ENCODE results near the gene SLC25A12. TPM values are rescaled to one million over a fixed set of nuclear protein-coding genes. Genes with fewer than 3 reads are reported as not detected.

The SLC25A12 gene
- total and polyA plus RNA-seq, 2 donors (not counting 1 experiment from before 2014, with no cell fraction given) = 10.0 to 21.0 TPM

GRCh38 chr2:171745141-171745540 lies 148.9 kb downstream of the SLC25A12 start:
- no peak overlapping the region for H3K9ac ChIP-seq (ENCODE audit: low read length)
- ATAC-seq (ENCODE audit: low read depth) = no peak
- peaks cover 3% of the 10 kb centered on the region for H3K79me2 ChIP-seq (ENCODE audit: control insufficient read depth, insufficient read depth, low read length)
- Mint-ChIP-seq H3K4me1 (peaks cover 28% of the 10 kb centered on the region), H3K4me3 (no peak overlapping the region), H3K27me3 (no peaks in the 10 kb centered on the region), H3K9me3 (ENCODE audit: insufficient read depth) (no peaks in the 10 kb centered on the region), H3K27ac (no peak overlapping the region)
- POLR2A ChIA-PET = no interaction called here
- no peaks in the 10 kb centered on the region for H3K27me3 ChIP-seq (replicated peaks in 1 of 4; ENCODE audit: control extremely low read depth in 1 of 4, control insufficient read depth in 3 of 4, insufficient read depth in 4 of 4, low read length in 3 of 4)
- CTCF ChIA-PET = no interaction called here
- peaks cover 28 to 30% of the 10 kb centered on the region in 2 donors for H3K4me1 ChIP-seq (ENCODE audit: control insufficient read depth in 2 of 2, insufficient read depth in 2 of 2, low read length in 2 of 2)
- peaks cover 15 to 46% of the 10 kb centered on the region in 2 experiments for H3K36me3 ChIP-seq (replicated peaks in 1 of 2; ENCODE audit: control extremely low read depth in 1 of 2, control insufficient read depth in 1 of 2, extremely low read depth in 1 of 2, insufficient read depth in 2 of 2, low read length in 1 of 2)
- 80% methylated on average over 1 of the region's 1 CpG for WGBS (ENCODE audit: insufficient coverage)
- H3K4me2 ChIP-seq (replicated peaks; ENCODE audit: low read depth, low read length, poor library complexity, severe bottlenecking) = no peak overlapping the region
- intact Hi-C loops (cut with micrococcal nuclease) = no loop called here
- no peak for TF ChIP-seq EZH2 (IDR thresholded peaks at IDR 0.05; ENCODE audit: borderline replicate concordance, insufficient read depth, low read depth, low read length, poor library complexity, severe bottlenecking)
- TF ChIP-seq, protein P1, sequence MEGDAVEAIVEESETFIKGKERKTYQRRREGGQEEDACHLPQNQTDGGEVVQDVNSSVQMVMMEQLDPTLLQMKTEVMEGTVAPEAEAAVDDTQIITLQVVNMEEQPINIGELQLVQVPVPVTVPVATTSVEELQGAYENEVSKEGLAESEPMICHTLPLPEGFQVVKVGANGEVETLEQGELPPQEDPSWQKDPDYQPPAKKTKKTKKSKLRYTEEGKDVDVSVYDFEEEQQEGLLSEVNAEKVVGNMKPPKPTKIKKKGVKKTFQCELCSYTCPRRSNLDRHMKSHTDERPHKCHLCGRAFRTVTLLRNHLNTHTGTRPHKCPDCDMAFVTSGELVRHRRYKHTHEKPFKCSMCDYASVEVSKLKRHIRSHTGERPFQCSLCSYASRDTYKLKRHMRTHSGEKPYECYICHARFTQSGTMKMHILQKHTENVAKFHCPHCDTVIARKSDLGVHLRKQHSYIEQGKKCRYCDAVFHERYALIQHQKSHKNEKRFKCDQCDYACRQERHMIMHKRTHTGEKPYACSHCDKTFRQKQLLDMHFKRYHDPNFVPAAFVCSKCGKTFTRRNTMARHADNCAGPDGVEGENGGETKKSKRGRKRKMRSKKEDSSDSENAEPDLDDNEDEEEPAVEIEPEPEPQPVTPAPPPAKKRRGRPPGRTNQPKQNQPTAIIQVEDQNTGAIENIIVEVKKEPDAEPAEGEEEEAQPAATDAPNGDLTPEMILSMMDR (IDR thresholded peaks at IDR 0.05) = no peak
- no peak for DNase-seq
- H3K4me3 ChIP-seq (ENCODE audit: control extremely low read depth in 1 of 5, extremely low read depth in 1 of 5, insufficient read depth in 1 of 5, low read depth in 2 of 5, low read length in 4 of 5) = no peak overlapping the region
- H3K27ac ChIP-seq (ENCODE audit: low read length in 2 of 2) = no peak overlapping the region
- H3K9me3 ChIP-seq (ENCODE audit: control extremely low read depth in 1 of 3, control insufficient read depth in 2 of 3, insufficient read depth in 1 of 3, low read length in 2 of 3) = peaks cover 0 to 6% (median 2%) of the 10 kb centered on the region in 3 donors
- H2AFZ ChIP-seq (ENCODE audit: insufficient read depth, low read depth, low read length, poor library complexity, severe bottlenecking) = no peak overlapping the region
- H4K20me1 ChIP-seq (ENCODE audit: control insufficient read depth, insufficient read depth, low read length, poor library complexity, severe bottlenecking) = peaks cover 6% of the 10 kb centered on the region

- H3K4me1 ChIP-seq (ENCODE audit: control insufficient read depth in 2 of 2, insufficient read depth in 2 of 2, low read length in 2 of 2) = peaks cover 28 to 30% of the 10 kb centered on the region in 2 donors
- DNase-seq (no peak), ATAC-seq (ENCODE audit: low read depth) (no peak)
- H4K20me1 ChIP-seq (ENCODE audit: control insufficient read depth, insufficient read depth, low read length, poor library complexity, severe bottlenecking) = peaks cover 6% of the 10 kb centered on the region
- Mint-ChIP-seq H3K27ac (no peak overlapping the region), H3K9me3 (ENCODE audit: insufficient read depth) (peaks cover 3% of the 10 kb centered on the region), H3K4me3 (no peak overlapping the region), H3K4me1 (peaks cover 28% of the 10 kb centered on the region), H3K27me3 (no peaks in the 10 kb centered on the region)
- no peak for TF ChIP-seq EZH2 (IDR thresholded peaks at IDR 0.05; ENCODE audit: borderline replicate concordance, insufficient read depth, low read depth, low read length, poor library complexity, severe bottlenecking)
- TF ChIP-seq, protein P1 (IDR thresholded peaks at IDR 0.05) = no peak
- CTCF ChIA-PET = interaction anchor here (1.7 kb wide), 1 partner anchor 39 kb away, joined by 4 read pairs; no protein-coding TSS in a partner anchor
- POLR2A ChIA-PET = interaction anchor here (0.6 kb wide), 1 partner anchor 141 kb away, joined by 3 read pairs; no protein-coding TSS in a partner anchor
- H3K4me3 ChIP-seq (ENCODE audit: control extremely low read depth in 1 of 5, extremely low read depth in 1 of 5, insufficient read depth in 1 of 5, low read depth in 2 of 5, low read length in 4 of 5) = no peak overlapping the region
- peaks cover 10 to 32% of the 10 kb centered on the region in 2 experiments for H3K36me3 ChIP-seq (replicated peaks in 1 of 2; ENCODE audit: control extremely low read depth in 1 of 2, control insufficient read depth in 1 of 2, extremely low read depth in 1 of 2, insufficient read depth in 2 of 2, low read length in 1 of 2)
- H3K9me3 ChIP-seq (ENCODE audit: control extremely low read depth in 1 of 3, control insufficient read depth in 2 of 3, insufficient read depth in 1 of 3, low read length in 2 of 3) = peaks cover 0 to 6% (median 2%) of the 10 kb centered on the region in 3 donors
- H3K27me3 ChIP-seq (replicated peaks in 1 of 4; ENCODE audit: control extremely low read depth in 1 of 4, control insufficient read depth in 3 of 4, insufficient read depth in 4 of 4, low read length in 3 of 4) = no peaks in the 10 kb centered on the region
- H3K79me2 ChIP-seq (ENCODE audit: control insufficient read depth, insufficient read depth, low read length) = peaks cover 3% of the 10 kb centered on the region
- no peak overlapping the region for H2AFZ ChIP-seq (ENCODE audit: insufficient read depth, low read depth, low read length, poor library complexity, severe bottlenecking)
- no peak overlapping the region for H3K27ac ChIP-seq (ENCODE audit: low read length in 2 of 2)
- H3K4me2 ChIP-seq (replicated peaks; ENCODE audit: low read depth, low read length, poor library complexity, severe bottlenecking) = peak overlapping the region; percentile 23
- WGBS (ENCODE audit: insufficient coverage) = no CpG with 5 or more reads among the region's 1 CpG
- no peak overlapping the region for H3K9ac ChIP-seq (ENCODE audit: low read length)
- intact Hi-C loops (cut with micrococcal nuclease) = no loop called here
Measured at GRCh38 chr2:171742760-171743159, 151.3 kb downstream of the SLC25A12 start.
